NCI-H187 treated with DMSO at 0.1 percent for 48 hours (cell line): ENCODE measurements around the gene ABCF1.
"Not testable (repeated sequence)": the region's sequence is repeated elsewhere in the genome, so short reads cannot be mapped to it uniquely, and the experiment has no call there.

ENCODE experiments used
- DNase-seq: peaks from one replicate; lab custom pipeline; 2025; lab: John Stamatoyannopoulos, UW

Gene ABCF1

GRCh38 chr6:30557683-30557981 lies 13.6 kb upstream of the ABCF1 start:
- no peak for DNase-seq

- DNase-seq, result no peak
These were observed 10.3 kb upstream of the ABCF1 start for GRCh38 chr6:30560930-30561329.

GRCh38 chr6:30562470-30563425 lies 8.5 kb upstream of the ABCF1 start:
- no peak for DNase-seq

GRCh38 chr6:30564114-30564513 lies 7.1 kb upstream of the ABCF1 start:
- DNase-seq, result no peak

- no peak for DNase-seq
These were observed 5.5 kb upstream of the ABCF1 start for GRCh38 chr6:30565772-30566171.

GRCh38 chr6:30568245-30568644 lies 3.0 kb upstream of the ABCF1 start:
- DNase-seq, result no peak

- DNase-seq, result no peak
These were observed 979 bp upstream of the ABCF1 start for GRCh38 chr6:30570263-30570662.

GRCh38 chr6:30570740-30571074 lies 535 bp upstream of the ABCF1 start:
- DNase-seq, result no peak

- no peak for DNase-seq
These were observed 480 bp downstream of the ABCF1 start for GRCh38 chr6:30571762-30572082.

- no peak for DNase-seq
These were observed 906 bp downstream of the ABCF1 start for GRCh38 chr6:30572148-30572547.

- DNase-seq, result no peak
These were observed 1.9 kb downstream of the ABCF1 start for GRCh38 chr6:30573113-30573512.

- no peak for DNase-seq
These were observed 6.8 kb downstream of the ABCF1 start for GRCh38 chr6:30578051-30578450.

- DNase-seq, result no peak
These were observed 12.7 kb downstream of the ABCF1 start for GRCh38 chr6:30583921-30584320.

GRCh38 chr6:30589754-30590358 lies 18.6 kb downstream of the ABCF1 start:
- DNase-seq, result no peak

GRCh38 chr6:30590509-30590908 lies 19.3 kb downstream of the ABCF1 start:
- DNase-seq, result no peak

- no peak for DNase-seq
These were observed 19.8 kb downstream of the ABCF1 start for GRCh38 chr6:30591008-30591407.

- DNase-seq, result no peak
These were observed 21.0 kb downstream of the ABCF1 start for GRCh38 chr6:30592287-30592686.

- not testable (repeated sequence) for DNase-seq
These were observed 26.3 kb downstream of the ABCF1 start for GRCh38 chr6:30597315-30598144.

- no peak for DNase-seq
These were observed 27.8 kb downstream of the ABCF1 start for GRCh38 chr6:30598912-30599624.

- DNase-seq, result no peak
These were observed 28.5 kb downstream of the ABCF1 start for GRCh38 chr6:30599625-30600324.

- no peak for DNase-seq
These were observed 29.3 kb downstream of the ABCF1 start for GRCh38 chr6:30600451-30600961.

- no peak for DNase-seq
These were observed 30.2 kb downstream of the ABCF1 start for GRCh38 chr6:30601436-30601814.
